ENCODE data around the gene SPAG9. TPM values are rescaled to one million over a fixed set of nuclear protein-coding genes. Genes with fewer than 3 reads are reported as not detected.

The SPAG9 gene
- total and polyA plus RNA-seq, 2 of the 8 experiments (the other 6 are each of a cell fraction or from before 2014, with no cell fraction given) = 9.8 to 63.8 TPM

DNA sequence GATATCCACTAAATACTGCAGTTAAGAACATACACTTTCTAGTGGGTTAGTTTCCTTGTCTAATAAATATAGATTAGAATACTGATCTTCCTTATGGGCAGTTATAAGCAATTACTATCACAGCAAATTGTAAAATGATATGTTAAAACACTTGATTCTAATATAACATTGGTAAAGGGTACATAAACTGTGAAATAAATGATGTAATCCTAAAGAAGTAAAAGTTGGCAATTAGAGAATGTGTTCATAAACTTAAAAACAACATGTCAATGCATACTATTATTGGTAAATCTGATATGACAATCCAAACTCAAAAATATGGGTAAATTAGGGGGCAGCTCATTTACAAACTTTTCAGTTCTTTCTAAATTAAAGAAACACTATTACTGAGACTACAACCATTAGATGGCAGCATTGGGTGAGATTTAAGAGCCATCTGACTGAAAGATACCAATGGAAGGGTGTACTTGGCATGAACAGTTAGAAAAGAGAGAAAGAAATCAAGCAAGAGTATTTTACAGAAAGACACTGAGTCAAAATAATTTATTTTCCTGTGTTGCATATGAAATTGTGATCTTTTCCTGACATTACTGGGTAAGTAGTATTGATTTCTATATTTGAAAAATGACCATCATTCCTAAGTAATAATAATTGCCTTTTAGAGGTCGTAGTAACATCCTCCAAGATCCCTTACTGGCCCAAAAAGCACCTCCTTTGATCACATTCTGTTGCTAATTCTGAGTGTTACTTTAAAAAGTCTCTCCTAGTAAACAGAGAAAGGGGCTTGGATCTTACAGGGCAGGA is 119.6 kb downstream of the SPAG9 start:
- POLR2A ChIA-PET (ENCODE audit: partially characterized antibody) = interaction anchor here (0.8 to 2.0 kb wide), 6 partner anchors 30 to 164 kb away, joined by 3 to 8 read pairs (median 4); partner anchors contain the start of genes NME1 and NME2
- Histone ChIP-seq H3K4me2 (ENCODE audit: insufficient read depth in 1 of 2, low read depth in 2 of 2, low read length in 2 of 2) (no peak overlapping the region), H3K4me1 (replicated peaks in 1 of 4; ENCODE audit: control insufficient read depth in 3 of 4, insufficient read depth in 4 of 4, low read length in 3 of 4) (no peaks in the 10 kb centered on the region), H2BK12ac (ENCODE audit: low read depth, low read length) (no peak overlapping the region), H3K18ac (ENCODE audit: extremely low read depth, low read length) (no peak overlapping the region), H4K20me1 (replicated peaks in 1 of 2; ENCODE audit: control insufficient read depth in 1 of 2, insufficient read depth in 2 of 2, low read length in 2 of 2) (no peaks in the 10 kb centered on the region), H3K9ac (replicated peaks in 1 of 4; ENCODE audit: extremely low read depth in 1 of 4, low read depth in 3 of 4, low read length in 3 of 4) (no peak overlapping the region), H3K79me1 (ENCODE audit: low read depth, low read length) (no peaks in the 10 kb centered on the region), H3K14ac (ENCODE audit: insufficient read length) (no peak overlapping the region), H3K56ac (replicated peaks; ENCODE audit: insufficient read length, low read depth, low read length) (no peak overlapping the region), H2BK20ac (ENCODE audit: low read length) (no peak overlapping the region), H3K79me2 (ENCODE audit: control insufficient read depth in 1 of 2, insufficient read depth in 2 of 2, low read length in 2 of 2) (no peaks in the 10 kb centered on the region), H2AK5ac (ENCODE audit: low read depth, low read length) (no peak overlapping the region), H3K23ac (ENCODE audit: insufficient read length) (no peak overlapping the region), H3K4me3 (ENCODE audit: extremely low read depth in 1 of 4, insufficient read depth in 2 of 4, low read depth in 3 of 4, low read length in 4 of 4) (no peak overlapping the region), H2BK120ac (replicated peaks; ENCODE audit: low read depth, low read length) (no peak overlapping the region), H2AFZ (ENCODE audit: low read length) (no peak overlapping the region), H2BK5ac (ENCODE audit: low read depth, low read length) (no peak overlapping the region), H4K91ac (replicated peaks; ENCODE audit: insufficient read length, low read length) (no peak overlapping the region), H3K27me3 (replicated peaks in 1 of 4; ENCODE audit: control insufficient read depth in 3 of 4, extremely low read depth in 1 of 4, insufficient read depth in 3 of 4, low read length in 3 of 4) (no peaks in the 10 kb centered on the region), H4K5ac (ENCODE audit: insufficient read length, low read depth, low read length) (no peak overlapping the region), H3K9me3 (ENCODE audit: insufficient read depth in 2 of 2, low read depth in 1 of 2, low read length in 1 of 2) (no peaks in the 10 kb centered on the region), H3K27ac (ENCODE audit: low read depth, low read length) (no peak overlapping the region), H3K4ac (replicated peaks; ENCODE audit: insufficient read length, low read depth, low read length) (no peak overlapping the region), H3K23me2 (ENCODE audit: low read depth, low read length) (no peaks in the 10 kb centered on the region), H2BK15ac (ENCODE audit: low read length) (no peak overlapping the region), H3K36me3 (ENCODE audit: control insufficient read depth in 2 of 4, insufficient read depth in 4 of 4, low read length in 3 of 4) (peaks cover 11 to 45% (median 27%) of the 10 kb centered on the region in 4 experiments), H4K8ac (ENCODE audit: extremely low read depth, insufficient read depth, low read length) (no peak overlapping the region)
- 100% methylated on average over 1 of the region's 1 CpG; no CpG with 5 or more reads in 1 of the 2 experiments for WGBS, 2 experiments (ENCODE audit: extremely low coverage in 1 of 2, insufficient coverage in 1 of 2, insufficient read length in 1 of 2, insufficient replicate concordance in 2 of 2, low coverage in 1 of 2, low lambda C conversion rate in 2 of 2, missing lambda C conversion rate in 1 of 2)
- FAIRE-seq (no peak), DNase-seq (ENCODE audit: low read depth in 1 of 2, low spot score in 2 of 2) (no peak)
- CTCF ChIA-PET (ENCODE audit: partially characterized antibody) = interaction anchor here (0.7 to 12.1 kb wide), 26 partner anchors 10 to 352 kb away, joined by 3 to 147 read pairs (median 4); partner anchors contain the start of genes NME1, NME2 and SPAG9
- TF ChIP-seq RFX5 (IDR thresholded peaks at IDR 0.05; ENCODE audit: borderline replicate concordance, low read depth, low read length) (no peak), RAD21 (IDR thresholded peaks at IDR 0.05 in 1 of 2, conservative IDR thresholded peaks at IDR 0.05 in 1 of 2; ENCODE audit: low read depth in 2 of 2, low read length in 2 of 2) (peak; percentile 75 to 78), CHD1 (IDR thresholded peaks at IDR 0.05; ENCODE audit: low read depth, low read length) (no peak), EZH2 (IDR thresholded peaks at IDR 0.05; ENCODE audit: low read depth, low read length, severe bottlenecking) (no peak)
- TF ChIP-seq, protein P1, sequence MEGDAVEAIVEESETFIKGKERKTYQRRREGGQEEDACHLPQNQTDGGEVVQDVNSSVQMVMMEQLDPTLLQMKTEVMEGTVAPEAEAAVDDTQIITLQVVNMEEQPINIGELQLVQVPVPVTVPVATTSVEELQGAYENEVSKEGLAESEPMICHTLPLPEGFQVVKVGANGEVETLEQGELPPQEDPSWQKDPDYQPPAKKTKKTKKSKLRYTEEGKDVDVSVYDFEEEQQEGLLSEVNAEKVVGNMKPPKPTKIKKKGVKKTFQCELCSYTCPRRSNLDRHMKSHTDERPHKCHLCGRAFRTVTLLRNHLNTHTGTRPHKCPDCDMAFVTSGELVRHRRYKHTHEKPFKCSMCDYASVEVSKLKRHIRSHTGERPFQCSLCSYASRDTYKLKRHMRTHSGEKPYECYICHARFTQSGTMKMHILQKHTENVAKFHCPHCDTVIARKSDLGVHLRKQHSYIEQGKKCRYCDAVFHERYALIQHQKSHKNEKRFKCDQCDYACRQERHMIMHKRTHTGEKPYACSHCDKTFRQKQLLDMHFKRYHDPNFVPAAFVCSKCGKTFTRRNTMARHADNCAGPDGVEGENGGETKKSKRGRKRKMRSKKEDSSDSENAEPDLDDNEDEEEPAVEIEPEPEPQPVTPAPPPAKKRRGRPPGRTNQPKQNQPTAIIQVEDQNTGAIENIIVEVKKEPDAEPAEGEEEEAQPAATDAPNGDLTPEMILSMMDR (IDR thresholded peaks at IDR 0.05; ENCODE audit: control extremely low read depth in 1 of 3, insufficient read depth in 1 of 3, low read depth in 1 of 3, low read length in 3 of 3) = peak in 2 of 3 experiments; percentile 39 to 48; a peak in 2 of 4 replicates

All from H1 (cell line).